ENCODE data around the gene TMEM196.

- TF ChIP-seq MYNN (IDR thresholded peaks at IDR 0.05): no peak
- TF ChIP-seq MYNN (CRISPR knock-in tag; IDR thresholded peaks at IDR 0.05): no peak
- TF ChIP-seq BRCA1 (IDR thresholded peaks at IDR 0.05): no peak
- no peak for TF ChIP-seq BRCA1 (CRISPR knock-in tag; IDR thresholded peaks at IDR 0.05)
- TF ChIP-seq TSHZ1 (CRISPR knock-in tag; IDR thresholded peaks at IDR 0.05): no peak
- no peak for TF ChIP-seq CHD2 (IDR thresholded peaks at IDR 0.05; ENCODE audit: low read depth, low read length)
- TF ChIP-seq CTCF (IDR thresholded peaks at IDR 0.05 in 2 of 3, conservative IDR thresholded peaks at IDR 0.05 in 1 of 3; ENCODE audit: insufficient read depth in 2 of 3, low read depth in 1 of 3, low read length in 3 of 3): no peak
- no peak for TF ChIP-seq ZFP91 (CRISPR knock-in tag; IDR thresholded peaks at IDR 0.05)
- TF ChIP-seq POLR2A (conservative IDR thresholded peaks at IDR 0.05): no peak
- TF ChIP-seq EP300 (IDR thresholded peaks at IDR 0.05; ENCODE audit: low read length): no peak
- no peak for TF ChIP-seq NR3C1 (CRISPR knock-in tag; IDR thresholded peaks at IDR 0.05)
- TF ChIP-seq FOXA3 (CRISPR knock-in tag; conservative IDR thresholded peaks at IDR 0.05 in 1 of 2, IDR thresholded peaks at IDR 0.05 in 1 of 2): no peak
Observed at GRCh38 chr7:19674266-19674960, 99.0 kb downstream of the TMEM196 start.

All from K562 (cell line).